ENCODE measurements around the gene DNAH2.

The DNAH2 gene

GRCh38 chr17:7705269-7706255 is 12.0 kb upstream of the DNAH2 start:
- TF ChIP-seq CTCF (conservative IDR thresholded peaks at IDR 0.05), result no peak
- H3K27ac ChIP-seq, result peak overlapping the region; percentile 52; the same call in 1 of the 2 replicates

- H3K27ac ChIP-seq, result no peak overlapping the region
- no peak for TF ChIP-seq CTCF (conservative IDR thresholded peaks at IDR 0.05)
Observed at GRCh38 chr17:7706631-7707354, 10.8 kb upstream of the DNAH2 start.

GRCh38 chr17:7707446-7707845 is 10.1 kb upstream of the DNAH2 start:
- TF ChIP-seq CTCF (conservative IDR thresholded peaks at IDR 0.05), result no peak

GRCh38 chr17:7707858-7708750 is 9.4 kb upstream of the DNAH2 start:
- no peak for TF ChIP-seq CTCF (conservative IDR thresholded peaks at IDR 0.05)
- H3K27ac ChIP-seq, result no peak overlapping the region

More at GRCh38 chr17:7707446-7707845, 10.1 kb upstream of the DNAH2 start:
- no peak overlapping the region for H3K27ac ChIP-seq

GRCh38 chr17:7709031-7709430 is 8.5 kb upstream of the DNAH2 start:
- no peak for TF ChIP-seq CTCF (conservative IDR thresholded peaks at IDR 0.05)
- no peak overlapping the region for H3K27ac ChIP-seq

- no peak for TF ChIP-seq CTCF (conservative IDR thresholded peaks at IDR 0.05)
- no peak overlapping the region for H3K27ac ChIP-seq
Observed at GRCh38 chr17:7710301-7710700, 7.2 kb upstream of the DNAH2 start.
